ENCODE measurements around the gene TBL3. TPM values are rescaled to one million over a fixed set of nuclear protein-coding genes. Genes with fewer than 3 reads are reported as not detected.

TBL3 gene
- total RNA-seq, 4 donors from 2014 or later: 4.1 to 46.6 (median 27.4) TPM

DNA sequence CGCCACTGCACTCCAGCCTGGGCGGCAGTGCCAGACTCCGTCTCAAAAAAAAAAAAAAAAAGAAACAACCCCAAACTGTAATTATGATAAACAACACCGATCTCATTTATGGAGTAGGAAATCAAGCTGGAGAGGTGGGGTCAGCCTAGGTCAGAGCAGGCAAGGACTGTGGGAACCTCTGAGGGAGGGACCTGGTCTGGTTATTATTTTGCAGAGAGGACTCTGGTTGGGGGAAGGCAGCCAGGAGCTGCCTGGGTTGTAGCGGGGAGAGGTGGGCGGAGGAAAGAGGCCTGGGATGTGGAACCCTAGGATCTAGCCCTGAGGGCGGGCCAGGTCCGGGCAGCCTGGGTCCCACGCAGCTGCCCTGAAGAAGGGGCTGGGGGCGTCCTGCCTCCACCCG, 42.7 kb upstream of the TBL3 start:
- Histone ChIP-seq H3K36me3 (no peaks in the 10 kb centered on the region), H3K4me3 (peak overlapping the region; percentile 50 to 67), H3K4me1 (no peaks in the 10 kb centered on the region), H3K27me3 (no peaks in the 10 kb centered on the region), H3K27ac (peak overlapping the region; percentile 58 to 80), H3K9me3 (no peaks in the 10 kb centered on the region)
- TF ChIP-seq, protein P1, sequence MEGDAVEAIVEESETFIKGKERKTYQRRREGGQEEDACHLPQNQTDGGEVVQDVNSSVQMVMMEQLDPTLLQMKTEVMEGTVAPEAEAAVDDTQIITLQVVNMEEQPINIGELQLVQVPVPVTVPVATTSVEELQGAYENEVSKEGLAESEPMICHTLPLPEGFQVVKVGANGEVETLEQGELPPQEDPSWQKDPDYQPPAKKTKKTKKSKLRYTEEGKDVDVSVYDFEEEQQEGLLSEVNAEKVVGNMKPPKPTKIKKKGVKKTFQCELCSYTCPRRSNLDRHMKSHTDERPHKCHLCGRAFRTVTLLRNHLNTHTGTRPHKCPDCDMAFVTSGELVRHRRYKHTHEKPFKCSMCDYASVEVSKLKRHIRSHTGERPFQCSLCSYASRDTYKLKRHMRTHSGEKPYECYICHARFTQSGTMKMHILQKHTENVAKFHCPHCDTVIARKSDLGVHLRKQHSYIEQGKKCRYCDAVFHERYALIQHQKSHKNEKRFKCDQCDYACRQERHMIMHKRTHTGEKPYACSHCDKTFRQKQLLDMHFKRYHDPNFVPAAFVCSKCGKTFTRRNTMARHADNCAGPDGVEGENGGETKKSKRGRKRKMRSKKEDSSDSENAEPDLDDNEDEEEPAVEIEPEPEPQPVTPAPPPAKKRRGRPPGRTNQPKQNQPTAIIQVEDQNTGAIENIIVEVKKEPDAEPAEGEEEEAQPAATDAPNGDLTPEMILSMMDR (IDR thresholded peaks at IDR 0.05): no peak
- no peak for TF ChIP-seq POLR2A (IDR thresholded peaks at IDR 0.05)
- DNase-seq: peak in 1 of 2 donors; percentile 47
- intact Hi-C loops (cut with DNase I; ENCODE audit: low total_unique reads): no loop called here

DNA sequence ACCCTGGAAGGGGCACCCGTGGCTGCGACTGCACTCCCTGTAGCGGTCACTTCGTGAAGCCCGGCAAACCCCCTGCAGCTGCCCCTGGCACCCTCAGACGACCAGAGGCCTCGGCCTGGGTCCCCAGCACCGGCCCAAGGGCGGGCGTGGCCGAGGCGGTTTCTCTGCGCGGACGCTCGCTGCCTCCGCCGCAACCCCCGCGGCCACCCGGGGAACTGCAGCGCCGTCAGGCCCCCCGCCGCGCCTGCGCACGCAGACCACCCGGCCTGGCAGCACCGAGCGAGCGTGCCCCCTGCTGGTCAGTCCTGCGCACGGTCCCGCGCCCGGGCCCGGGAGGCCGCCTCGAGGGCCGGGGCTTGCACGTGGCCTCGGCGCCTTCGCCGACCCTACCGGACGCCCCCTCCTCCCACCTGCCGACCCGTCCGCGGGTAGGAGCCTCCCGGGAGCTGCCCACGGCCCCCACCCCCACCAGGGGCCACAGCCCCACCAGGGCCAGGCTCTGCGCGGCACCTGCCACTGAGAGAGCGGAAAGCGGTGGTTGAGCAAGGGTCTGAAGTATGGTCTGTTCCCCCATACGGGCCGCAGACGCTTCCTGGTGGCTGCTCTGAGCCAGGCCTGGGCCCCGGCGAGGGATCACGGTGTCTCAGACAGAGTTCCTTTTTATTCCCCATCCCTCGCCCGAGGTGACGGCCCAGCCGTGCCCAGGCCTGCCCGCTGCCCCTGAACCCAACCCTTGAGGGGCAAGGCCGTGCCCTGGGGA, 42.1 kb upstream of the TBL3 start:
- no peaks in the 10 kb centered on the region for H3K27me3 ChIP-seq
- H3K9me3 ChIP-seq: no peaks in the 10 kb centered on the region
- peak in 1 of 2 donors; percentile 62 for TF ChIP-seq POLR2A (IDR thresholded peaks at IDR 0.05)
- TF ChIP-seq, protein P1 (IDR thresholded peaks at IDR 0.05): peak; percentile 94 to 100 (median 100)
- H3K4me3 ChIP-seq: peak overlapping the region; percentile 50 to 67
- intact Hi-C loops (cut with DNase I; ENCODE audit: low total_unique reads): loop anchor here (5.0 kb wide), 1 partner anchor 67 kb away; no protein-coding TSS in a partner anchor
- H3K4me1 ChIP-seq: no peaks in the 10 kb centered on the region
- DNase-seq: peak; percentile 80 to 91
- peak overlapping the region; percentile 58 to 80 for H3K27ac ChIP-seq
- no peaks in the 10 kb centered on the region for H3K36me3 ChIP-seq

DNA sequence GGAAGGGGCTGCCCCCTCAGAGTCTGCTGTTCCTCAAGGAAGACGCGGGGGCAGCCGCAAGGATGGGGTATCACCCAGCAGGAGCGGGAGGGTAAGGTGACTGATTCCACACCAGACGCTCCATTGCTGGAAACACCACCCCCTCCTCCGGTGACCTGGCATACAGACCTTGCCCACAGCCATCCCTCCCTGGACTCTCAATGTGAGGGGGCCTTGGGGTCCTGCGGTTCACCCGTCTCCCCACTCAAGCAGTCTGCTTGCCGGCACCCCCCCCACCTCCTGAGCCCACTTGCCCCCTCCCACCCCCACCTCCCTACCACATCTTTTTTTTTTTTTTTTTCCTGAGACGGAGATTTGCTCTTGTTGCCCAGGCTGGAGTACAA, 41.5 kb upstream of the TBL3 start:
- Histone ChIP-seq H3K4me1 (no peaks in the 10 kb centered on the region), H3K36me3 (no peaks in the 10 kb centered on the region), H3K4me3 (no peak overlapping the region), H3K27ac (no peak overlapping the region), H3K9me3 (no peaks in the 10 kb centered on the region), H3K27me3 (no peaks in the 10 kb centered on the region)
- intact Hi-C loops (cut with DNase I; ENCODE audit: low total_unique reads): loop anchor here (5.0 kb wide), 1 partner anchor 68 kb away; no protein-coding TSS in a partner anchor
- no peak for DNase-seq
- TF ChIP-seq, protein P1 (IDR thresholded peaks at IDR 0.05): no peak
- TF ChIP-seq POLR2A (IDR thresholded peaks at IDR 0.05): no peak

DNA sequence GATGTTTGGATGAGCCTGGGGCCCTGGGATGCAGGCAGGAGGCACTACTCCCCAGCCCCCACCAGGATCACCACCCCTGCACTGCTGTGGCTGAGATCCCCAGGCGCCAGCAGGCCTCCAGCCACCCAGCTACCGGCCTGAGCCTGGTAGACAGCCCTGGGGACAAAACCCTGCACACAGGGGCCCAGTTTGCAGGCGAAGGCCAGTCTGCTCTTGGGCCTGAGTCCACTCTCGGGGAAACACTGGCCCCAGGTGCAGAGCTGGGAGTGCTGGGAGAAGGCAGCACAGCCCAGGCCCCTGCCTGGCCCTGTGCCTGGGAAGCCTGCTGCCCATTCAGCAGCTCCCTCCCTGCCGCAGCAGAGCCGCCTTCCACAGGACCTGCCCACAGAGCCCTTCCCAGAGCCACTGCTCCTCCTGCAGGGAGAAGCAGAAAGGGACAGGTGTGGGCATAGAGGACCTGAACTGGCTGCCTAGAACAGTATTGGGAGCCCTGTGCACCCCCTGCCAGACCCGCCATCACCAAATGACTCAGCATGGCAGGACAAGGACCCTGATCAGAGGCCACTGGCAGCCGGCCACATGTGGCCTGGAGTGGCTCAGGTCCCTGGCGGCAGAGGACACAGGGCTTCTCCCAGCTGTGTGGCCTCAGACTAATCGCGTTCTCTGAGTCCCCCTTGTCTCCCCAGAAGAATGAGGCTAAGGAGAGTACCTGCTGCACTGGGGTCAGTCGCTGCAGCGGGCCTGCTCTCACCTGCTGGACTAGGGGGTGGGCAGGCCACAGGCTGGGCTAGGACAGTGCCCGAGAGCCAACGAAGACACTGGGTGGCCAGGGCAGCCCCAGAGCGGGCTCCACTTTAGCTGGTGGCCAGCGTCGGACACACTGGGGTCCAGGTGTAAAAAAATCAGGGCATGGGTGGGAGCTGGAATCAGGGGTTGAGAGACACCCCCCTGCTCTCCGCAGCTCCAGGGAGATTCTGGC, 39.5 kb upstream of the TBL3 start:
- Histone ChIP-seq H3K36me3 (no peaks in the 10 kb centered on the region), H3K9me3 (no peaks in the 10 kb centered on the region), H3K4me3 (no peak overlapping the region), H3K4me1 (no peaks in the 10 kb centered on the region), H3K27me3 (no peaks in the 10 kb centered on the region), H3K27ac (no peak overlapping the region)
- intact Hi-C loops (cut with DNase I; ENCODE audit: low total_unique reads): loop anchor here (5.0 kb wide), 1 partner anchor 70 kb away; no protein-coding TSS in a partner anchor
- no peak for TF ChIP-seq POLR2A (IDR thresholded peaks at IDR 0.05)
- TF ChIP-seq, protein P1 (IDR thresholded peaks at IDR 0.05): no peak
- no peak for DNase-seq

Data from uterus (tissue), 4 donors.